ENCODE results near the gene ZNF536. TPM values are rescaled to one million over a fixed set of nuclear protein-coding genes. Genes with fewer than 3 reads are reported as not detected.

Gene ZNF536
- total RNA-seq, 1 donor from 2014 or later = 0.43 TPM

- Mint-ChIP-seq H3K27ac (ENCODE audit: unreplicated experiment) (peak overlapping the region; percentile 26), H3K27me3 (ENCODE audit: low read depth, unreplicated experiment) (peaks cover 53% of the 10 kb centered on the region), H3K36me3 (ENCODE audit: low read depth, unreplicated experiment) (no peaks in the 10 kb centered on the region), H3K4me1 (ENCODE audit: low read depth, unreplicated experiment) (no peaks in the 10 kb centered on the region), H3K9me3 (ENCODE audit: unreplicated experiment) (peaks cover 5% of the 10 kb centered on the region), H3K4me3 (ENCODE audit: unreplicated experiment) (no peak overlapping the region)
- Histone ChIP-seq H3K9me3 (ENCODE audit: insufficient read depth, low read depth, low read length) (no peaks in the 10 kb centered on the region), H3K4me2 (ENCODE audit: low read length) (no peak overlapping the region), H3K27ac (ENCODE audit: low read depth, low read length) (no peak overlapping the region), H3K4me3 (ENCODE audit: insufficient read depth, low read depth, low read length) (no peak overlapping the region), H3K79me2 (ENCODE audit: insufficient read depth, low read length) (no peaks in the 10 kb centered on the region), H4K20me1 (ENCODE audit: insufficient read depth, low read length) (no peaks in the 10 kb centered on the region), H3K27me3 (ENCODE audit: insufficient read depth, low read length) (no peaks in the 10 kb centered on the region), H3K36me3 (ENCODE audit: insufficient read depth, low read length) (no peaks in the 10 kb centered on the region), H2AFZ (ENCODE audit: low read depth, low read length) (no peak overlapping the region), H3K4me1 (ENCODE audit: insufficient read depth, low read length) (no peaks in the 10 kb centered on the region), H3K9ac (ENCODE audit: low read length) (no peak overlapping the region)
- DNase-seq (ENCODE audit: low read depth) = no peak
- TF ChIP-seq CTCF (IDR thresholded peaks at IDR 0.05; ENCODE audit: insufficient read depth, low read depth, low read length) (no peak), EZH2 (IDR thresholded peaks at IDR 0.05; ENCODE audit: insufficient read depth, low read length) (no peak)
- FAIRE-seq = no peak
These were observed 13.2 kb upstream of the ZNF536 start for GRCh38 chr19:30358821-30359580.

- Histone ChIP-seq H4K20me1 (ENCODE audit: insufficient read depth, low read length) (no peaks in the 10 kb centered on the region), H3K79me2 (ENCODE audit: insufficient read depth, low read length) (no peaks in the 10 kb centered on the region), H3K9me3 (ENCODE audit: insufficient read depth, low read depth, low read length) (no peaks in the 10 kb centered on the region), H3K9ac (ENCODE audit: low read length) (no peak overlapping the region), H3K27me3 (ENCODE audit: insufficient read depth, low read length) (no peaks in the 10 kb centered on the region), H3K36me3 (ENCODE audit: insufficient read depth, low read length) (no peaks in the 10 kb centered on the region), H3K4me2 (ENCODE audit: low read length) (no peak overlapping the region), H2AFZ (ENCODE audit: low read depth, low read length) (no peak overlapping the region), H3K27ac (ENCODE audit: low read depth, low read length) (no peak overlapping the region), H3K4me1 (ENCODE audit: insufficient read depth, low read length) (no peaks in the 10 kb centered on the region), H3K4me3 (ENCODE audit: insufficient read depth, low read depth, low read length) (no peak overlapping the region)
- FAIRE-seq (no peak), DNase-seq (ENCODE audit: low read depth) (no peak)
- H3K9me3 Mint-ChIP-seq (ENCODE audit: unreplicated experiment) = peaks cover 2% of the 10 kb centered on the region
- H3K4me3 Mint-ChIP-seq (ENCODE audit: unreplicated experiment) = no peak overlapping the region
- H3K36me3 Mint-ChIP-seq (ENCODE audit: low read depth, unreplicated experiment) = no peaks in the 10 kb centered on the region
- H3K27ac Mint-ChIP-seq (ENCODE audit: unreplicated experiment) = no peak overlapping the region
- TF ChIP-seq EZH2 (IDR thresholded peaks at IDR 0.05; ENCODE audit: insufficient read depth, low read length) = no peak
- TF ChIP-seq CTCF (IDR thresholded peaks at IDR 0.05; ENCODE audit: insufficient read depth, low read depth, low read length) = no peak
- peaks cover 50% of the 10 kb centered on the region for H3K27me3 Mint-ChIP-seq (ENCODE audit: low read depth, unreplicated experiment)
- H3K4me1 Mint-ChIP-seq (ENCODE audit: low read depth, unreplicated experiment) = no peaks in the 10 kb centered on the region
These were observed 12.2 kb upstream of the ZNF536 start for GRCh38 chr19:30359936-30360335.

Measured in astrocyte (in vitro differentiated cells and primary cell).